Sigmoid colon (tissue), 4 donors: Measurements from ENCODE around the gene ARL6IP4.

Source experiments
- CTCF ChIP-seq, 4 experiments: fragments of 450-650 bp in 3 of 4; fragments of 200-600 bp in 1 of 4; IDR thresholded peaks; one replicate each; pipeline ENCODE4 v1.5.1; 2016 to 2019; ENCODE audit warnings: antibody characterized with exemption in 4 of 4, mild to moderate bottlenecking in 3 of 4, moderate library complexity in 2 of 4
- EP300 ChIP-seq, 4 donors: sonication (generic); formaldehyde crosslinking; IDR thresholded peaks; one replicate each; pipeline ENCODE4 v1.6.1; 2017; ENCODE audit warnings: antibody characterized with exemption in 4 of 4
- POLR2A ChIP-seq, 2 donors: fragments of 450-650 bp; IDR thresholded peaks; one replicate each; pipeline ENCODE4 v1.6.1; 2016; ENCODE audit warnings: antibody characterized with exemption in 2 of 2, mild to moderate bottlenecking in 2 of 2, moderate library complexity in 2 of 2
- POLR2AphosphoS5 ChIP-seq, 4 donors: sonication (generic); formaldehyde crosslinking; IDR thresholded peaks; one replicate each; pipeline ENCODE4 v1.6.1; 2017; ENCODE audit warnings: antibody characterized with exemption in 4 of 4

- TF ChIP-seq CTCF (IDR thresholded peaks at IDR 0.05) (no peak), EP300 (IDR thresholded peaks at IDR 0.05) (no peak), POLR2AphosphoS5 (IDR thresholded peaks at IDR 0.05) (no peak), POLR2A (IDR thresholded peaks at IDR 0.05) (no peak)
Measured at GRCh38 chr12:122961531-122962329, 18.8 kb upstream of the ARL6IP4 start.
